ENCODE data around the gene ACP2. TPM values are rescaled to one million over a fixed set of nuclear protein-coding genes. Genes with fewer than 3 reads are reported as not detected.

The ACP2 gene
- polyA plus RNA-seq, 2 of the 4 experiments (the other 2 are of a cell fraction), result 13.6 to 19.7 TPM

DNA sequence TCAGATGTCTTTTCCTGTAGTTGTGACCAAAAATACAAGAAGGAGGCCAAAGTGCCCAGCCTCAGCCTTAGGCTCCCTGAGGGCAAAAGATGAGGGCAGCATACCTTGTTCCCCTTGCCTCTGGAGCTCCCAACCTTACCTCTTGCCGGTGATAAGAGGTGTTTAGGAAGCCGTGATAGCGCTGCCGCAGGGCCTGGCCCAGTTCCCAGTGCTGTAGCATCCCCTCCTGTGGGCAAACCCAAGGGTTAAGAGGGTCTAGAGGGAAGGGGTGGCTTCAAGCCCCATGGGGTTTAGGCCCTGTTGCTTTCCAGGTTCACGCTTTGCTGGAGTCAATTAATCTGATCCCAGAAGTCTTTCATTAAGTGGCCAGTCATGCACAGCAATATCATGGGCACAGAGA lies 1.1 kb downstream of the ACP2 start:
- Histone ChIP-seq H3K4me3 (peak overlapping the region; percentile 74; the same call in 1 of the 3 replicates), H3K9me3 (no peaks in the 10 kb centered on the region), H3K4me1 (peaks cover 29% of the 10 kb centered on the region; the same call in 2 of the 3 replicates), H3K27ac (peak overlapping the region in 1 of 2 experiments; percentile 95; a peak in 2 of 6 replicates), H3K4me2 (peak overlapping the region; percentile 93)
- ATAC-seq, result no peak
- DNase-seq (ENCODE audit: low read depth in 1 of 2, low spot score in 1 of 2), result no peak
- TF ChIP-seq CBX2 (IDR thresholded peaks at IDR 0.05; ENCODE audit: borderline replicate concordance, low read depth) (no peak), GATA3 (IDR thresholded peaks at IDR 0.05; ENCODE audit: borderline replicate concordance) (no peak), ZSCAN20 (CRISPR knock-in tag; IDR thresholded peaks at IDR 0.05) (no peak), ZFP36 (IDR thresholded peaks at IDR 0.05; ENCODE audit: borderline replicate concordance, partially characterized antibody) (no peak), ESRRA (IDR thresholded peaks at IDR 0.05; ENCODE audit: borderline replicate concordance, low read length) (no peak), TP53 (CRISPR knock-in tag; IDR thresholded peaks at IDR 0.05) (no peak), RCOR1 (IDR thresholded peaks at IDR 0.05; ENCODE audit: low read depth, low read length) (no peak)
- TF ChIP-seq, protein P1, sequence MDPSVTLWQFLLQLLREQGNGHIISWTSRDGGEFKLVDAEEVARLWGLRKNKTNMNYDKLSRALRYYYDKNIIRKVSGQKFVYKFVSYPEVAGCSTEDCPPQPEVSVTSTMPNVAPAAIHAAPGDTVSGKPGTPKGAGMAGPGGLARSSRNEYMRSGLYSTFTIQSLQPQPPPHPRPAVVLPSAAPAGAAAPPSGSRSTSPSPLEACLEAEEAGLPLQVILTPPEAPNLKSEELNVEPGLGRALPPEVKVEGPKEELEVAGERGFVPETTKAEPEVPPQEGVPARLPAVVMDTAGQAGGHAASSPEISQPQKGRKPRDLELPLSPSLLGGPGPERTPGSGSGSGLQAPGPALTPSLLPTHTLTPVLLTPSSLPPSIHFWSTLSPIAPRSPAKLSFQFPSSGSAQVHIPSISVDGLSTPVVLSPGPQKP (IDR thresholded peaks at IDR 0.05; ENCODE audit: low read depth, low read length), result no peak
- TF ChIP-seq, protein P2, sequence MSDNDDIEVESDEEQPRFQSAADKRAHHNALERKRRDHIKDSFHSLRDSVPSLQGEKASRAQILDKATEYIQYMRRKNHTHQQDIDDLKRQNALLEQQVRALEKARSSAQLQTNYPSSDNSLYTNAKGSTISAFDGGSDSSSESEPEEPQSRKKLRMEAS (IDR thresholded peaks at IDR 0.05), result no peak
- ChIA-PET POLR2A (interaction anchor here (1.4 to 3.0 kb wide), 5 partner anchors 8 to 62 kb away, joined by 5 to 32 read pairs (median 7); partner anchors contain the start of genes DDB2 and NR1H3), CTCF (interaction anchor here (0.7 to 10.3 kb wide), 10 partner anchors 10 to 107 kb away, joined by 3 to 141 read pairs (median 6); partner anchors contain the start of genes ARFGAP2, MADD and NR1H3)
- 90% methylated on average over 5 of the region's 5 CpGs for WGBS (ENCODE audit: missing lambda C conversion rate)
- FAIRE-seq, result no peak

DNA sequence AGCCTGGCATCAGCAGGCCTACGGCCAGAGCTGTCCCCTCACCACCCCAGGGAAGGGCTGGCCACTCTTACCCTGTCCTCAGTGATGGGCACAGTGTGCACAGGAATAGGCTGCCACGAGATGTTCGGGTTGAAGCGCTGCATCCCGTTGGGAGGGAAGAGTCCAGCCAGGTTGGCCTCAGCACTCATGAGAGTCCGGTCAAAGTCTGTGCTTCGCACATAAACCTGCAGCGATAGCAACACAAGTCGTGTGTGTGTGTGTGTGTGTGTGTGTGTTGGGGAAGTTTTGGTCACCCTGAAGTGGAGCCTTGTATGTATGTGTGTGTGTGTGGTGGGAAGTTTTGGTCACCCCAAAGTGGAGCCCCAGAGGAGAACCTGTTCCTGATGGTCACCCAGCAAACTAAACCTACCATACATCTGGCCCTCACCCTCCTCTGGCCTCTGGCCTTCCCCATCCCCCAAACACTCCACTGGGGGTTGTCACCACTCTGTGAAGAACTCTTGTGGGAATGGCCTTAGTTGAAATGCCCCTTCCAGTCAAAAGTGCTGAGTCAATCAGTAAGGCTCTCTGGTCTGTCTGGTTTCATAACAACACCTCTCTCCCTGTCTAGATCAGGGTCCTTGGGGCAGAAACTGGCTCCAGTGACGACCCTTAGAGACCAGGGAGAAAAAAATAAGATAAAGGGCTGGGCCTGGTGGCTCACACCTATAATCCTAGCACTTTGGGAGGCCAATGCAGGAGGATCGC lies 2.8 kb downstream of the ACP2 start:
- ChIA-PET POLR2A (interaction anchor here (0.5 kb wide), 1 partner anchor 16 kb away, joined by 4 read pairs; no protein-coding TSS in a partner anchor), CTCF (interaction anchor here (1.1 to 10.3 kb wide), 6 partner anchors 12 to 109 kb away, joined by 3 to 141 read pairs (median 16); partner anchors contain the start of genes ARFGAP2 and NR1H3)
- FAIRE-seq (no peak), DNase-seq (ENCODE audit: low read depth in 1 of 2, low spot score in 1 of 2) (no peak), ATAC-seq (no peak)
- no peak overlapping the region for H3K4me2 ChIP-seq
- WGBS (ENCODE audit: missing lambda C conversion rate), result 86% methylated on average over 11 of the region's 11 CpGs
- peaks cover 41% of the 10 kb centered on the region for H3K4me1 ChIP-seq
- TF ChIP-seq, protein P2 (IDR thresholded peaks at IDR 0.05), result no peak
- no peak for TF ChIP-seq MAZ (IDR thresholded peaks at IDR 0.05; ENCODE audit: borderline replicate concordance, low read depth, low read length)
- no peak for TF ChIP-seq ESRRA (IDR thresholded peaks at IDR 0.05; ENCODE audit: borderline replicate concordance, low read length)
- TF ChIP-seq SMC3 (IDR thresholded peaks at IDR 0.05), result no peak
- TF ChIP-seq RFX5 (IDR thresholded peaks at IDR 0.05), result no peak
- peak; percentile 68 for TF ChIP-seq MAFK (IDR thresholded peaks at IDR 0.05; ENCODE audit: partially characterized antibody)
- TF ChIP-seq RCOR1 (IDR thresholded peaks at IDR 0.05; ENCODE audit: low read depth, low read length), result no peak
- TF ChIP-seq CHD2 (IDR thresholded peaks at IDR 0.05; ENCODE audit: low read length, partially characterized antibody), result no peak
- peak overlapping the region in 1 of 2 experiments; percentile 32; a peak in 1 of 6 replicates for H3K27ac ChIP-seq
- H3K9me3 ChIP-seq, result no peaks in the 10 kb centered on the region
- no peak overlapping the region for H3K4me3 ChIP-seq

DNA sequence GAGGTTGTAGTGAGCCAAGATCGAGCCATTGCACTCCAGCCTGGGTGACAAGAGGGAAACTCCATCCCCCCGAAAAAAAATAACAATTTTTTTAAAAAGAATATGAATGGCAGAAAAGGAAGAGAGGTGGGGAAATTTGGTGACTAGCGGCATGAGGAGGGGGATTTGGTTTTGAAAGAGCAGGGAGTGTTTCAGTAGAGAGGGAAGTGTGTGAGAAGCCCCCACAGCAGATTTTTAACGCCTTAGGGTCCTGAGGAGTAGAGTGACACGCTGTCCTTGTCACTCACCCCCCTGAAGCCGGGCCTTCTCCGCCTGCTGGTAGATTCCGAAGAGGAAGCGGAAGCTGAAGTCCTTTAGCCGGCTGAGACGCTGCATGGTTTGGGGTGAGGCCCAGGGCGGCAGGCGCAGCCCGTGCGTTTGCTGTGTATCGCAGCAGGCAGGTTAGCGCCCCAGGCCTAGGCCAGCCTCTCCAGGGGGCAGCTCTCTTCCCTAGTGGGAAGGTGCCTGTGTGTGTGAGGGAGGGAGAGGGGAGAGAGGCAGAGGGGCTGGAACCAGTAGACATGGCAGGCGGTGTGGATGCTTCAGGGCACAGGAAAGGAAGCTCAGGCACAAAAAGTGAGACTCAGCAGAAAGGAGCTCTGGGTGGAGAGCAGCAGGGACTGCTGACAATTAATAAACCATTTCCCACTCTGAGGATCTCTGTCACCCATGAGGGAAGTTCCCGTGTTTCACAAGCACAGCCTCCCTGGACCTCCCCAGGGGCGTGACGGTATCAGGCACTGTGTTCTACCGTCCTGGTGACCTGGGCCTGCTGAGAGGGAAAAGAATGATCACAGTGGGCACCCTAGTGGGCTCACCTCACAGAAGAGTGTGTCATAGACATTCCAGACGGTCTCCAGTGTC lies 3.9 kb downstream of the ACP2 start:
- no peak for FAIRE-seq
- H3K4me3 ChIP-seq, result no peak overlapping the region
- peak overlapping the region in 1 of 2 experiments; percentile 6; a peak in 1 of 6 replicates for H3K27ac ChIP-seq
- CTCF ChIA-PET, result interaction anchor here (1.0 to 10.3 kb wide), 6 partner anchors 11 to 110 kb away, joined by 3 to 141 read pairs (median 16); partner anchors contain the start of genes ARFGAP2 and NR1H3
- no peak for DNase-seq (ENCODE audit: low read depth in 1 of 2, low spot score in 1 of 2)
- no peaks in the 10 kb centered on the region for H3K9me3 ChIP-seq
- H3K4me1 ChIP-seq, result peaks cover 41% of the 10 kb centered on the region
- no peak overlapping the region for H3K4me2 ChIP-seq
- no peak for ATAC-seq
- WGBS (ENCODE audit: missing lambda C conversion rate), result 88% methylated on average over 23 of the region's 23 CpGs
- POLR2A ChIA-PET, result interaction anchor here (3.1 kb wide), 1 partner anchor 14 kb away, joined by 18 read pairs; the partner anchor contains the start of gene NR1H3
- TF ChIP-seq, protein P3, sequence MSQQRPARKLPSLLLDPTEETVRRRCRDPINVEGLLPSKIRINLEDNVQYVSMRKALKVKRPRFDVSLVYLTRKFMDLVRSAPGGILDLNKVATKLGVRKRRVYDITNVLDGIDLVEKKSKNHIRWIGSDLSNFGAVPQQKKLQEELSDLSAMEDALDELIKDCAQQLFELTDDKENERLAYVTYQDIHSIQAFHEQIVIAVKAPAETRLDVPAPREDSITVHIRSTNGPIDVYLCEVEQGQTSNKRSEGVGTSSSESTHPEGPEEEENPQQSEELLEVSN (IDR thresholded peaks at IDR 0.05; ENCODE audit: borderline replicate concordance, low read depth), result no peak
- peak; percentile 69 for TF ChIP-seq MAFK (IDR thresholded peaks at IDR 0.05; ENCODE audit: partially characterized antibody)
- no peak for TF ChIP-seq RARB (CRISPR knock-in tag; IDR thresholded peaks at IDR 0.05)
- no peak for TF ChIP-seq FOXS1 (CRISPR knock-in tag; IDR thresholded peaks at IDR 0.05)

Data from A549 (cell line).